HG03565 (cell line): Measurements from ENCODE around the gene RAB11FIP4.

ENCODE experiments used
- ATAC-seq: cut with Tn5 transposase; IDR thresholded peaks from one replicate; pipeline ENCODE4 v1.9.1; 2021; ENCODE audit warnings: mild to moderate bottlenecking, moderate library complexity; ENCODE audit not compliant: unreplicated experiment

The RAB11FIP4 gene

DNA sequence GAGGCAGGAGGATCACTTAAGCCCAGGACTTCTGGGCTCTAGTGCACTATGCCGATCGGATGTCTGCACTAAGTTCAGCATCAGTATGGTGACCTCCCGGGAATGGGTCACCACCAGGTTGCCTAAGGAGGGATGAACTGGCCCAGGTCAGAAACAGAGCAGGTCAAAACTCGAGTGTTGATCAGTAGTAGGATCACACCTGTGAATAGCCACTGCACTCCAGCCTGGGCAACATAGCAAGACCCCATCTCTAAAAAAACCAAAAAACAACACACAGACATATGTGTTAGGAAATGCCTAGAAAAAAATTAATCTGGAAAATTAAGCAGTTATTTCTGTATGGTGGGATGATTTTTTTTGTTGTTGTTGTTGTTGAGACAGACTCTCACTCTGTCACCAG is 127.0 kb downstream of the RAB11FIP4 start:
- ATAC-seq: no peak

DNA sequence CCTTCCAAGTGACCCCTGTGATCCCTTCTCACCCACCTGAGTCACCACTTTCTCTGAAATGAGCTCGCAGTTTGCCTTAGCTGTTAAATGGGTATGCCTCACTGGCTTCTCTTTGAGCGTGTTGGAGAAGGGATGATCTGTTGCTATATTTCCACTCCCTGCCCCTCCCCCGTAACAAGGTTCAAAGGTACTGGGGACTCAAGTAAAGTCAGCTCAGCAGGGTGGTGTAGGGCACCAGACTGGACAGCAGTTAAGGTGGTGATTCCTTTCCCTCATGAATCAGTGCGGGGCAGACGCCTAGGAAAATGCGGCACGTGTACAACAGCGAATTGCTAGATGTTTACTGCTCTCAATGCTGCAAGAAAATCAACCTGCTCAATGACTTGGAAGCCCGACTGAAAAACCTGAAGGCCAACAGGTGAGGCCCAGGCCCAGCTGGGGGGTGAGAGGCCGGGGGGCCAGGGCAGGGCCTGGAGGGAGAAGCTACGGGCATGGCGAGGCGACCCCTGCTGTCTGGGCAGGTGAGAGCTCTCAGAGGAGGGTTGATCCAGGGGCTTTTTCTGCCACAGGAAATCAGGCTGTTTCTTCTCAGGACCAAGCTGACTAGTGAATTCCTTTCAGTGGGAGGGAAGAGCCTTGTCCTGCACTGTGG is 130.3 kb downstream of the RAB11FIP4 start:
- no peak for ATAC-seq

DNA sequence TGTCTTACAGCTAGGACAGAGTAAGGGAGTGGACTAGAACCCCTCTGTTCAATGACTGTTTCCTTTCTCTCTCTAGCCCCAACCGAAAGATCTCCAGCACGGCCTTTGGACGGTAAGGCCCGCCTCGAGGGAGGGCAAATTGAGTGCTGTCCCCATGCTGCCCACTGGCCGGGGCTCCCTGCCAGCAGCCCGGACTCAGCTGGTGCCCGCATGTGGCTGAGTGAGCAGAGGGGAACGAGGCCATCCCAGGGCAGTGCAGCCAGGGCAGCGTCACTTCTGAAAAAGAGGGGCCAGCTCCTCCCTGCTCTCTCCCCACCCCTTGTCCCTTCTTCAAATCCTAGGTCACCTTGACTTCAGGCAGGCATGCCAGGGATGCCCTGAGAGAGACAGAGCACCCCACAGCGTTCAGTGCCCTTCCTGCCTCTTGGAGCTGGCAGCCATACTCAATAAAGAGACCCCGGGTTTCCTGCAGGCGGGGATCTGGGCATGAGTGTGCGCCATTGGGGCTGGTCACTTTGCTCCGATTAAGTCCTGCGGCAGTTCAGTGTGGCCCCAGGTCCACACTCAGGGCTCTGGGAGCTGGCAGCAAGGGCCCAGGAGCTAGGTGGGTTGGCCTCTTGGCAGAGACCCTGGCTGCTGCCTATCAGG is 130.9 kb downstream of the RAB11FIP4 start:
- no peak for ATAC-seq

DNA sequence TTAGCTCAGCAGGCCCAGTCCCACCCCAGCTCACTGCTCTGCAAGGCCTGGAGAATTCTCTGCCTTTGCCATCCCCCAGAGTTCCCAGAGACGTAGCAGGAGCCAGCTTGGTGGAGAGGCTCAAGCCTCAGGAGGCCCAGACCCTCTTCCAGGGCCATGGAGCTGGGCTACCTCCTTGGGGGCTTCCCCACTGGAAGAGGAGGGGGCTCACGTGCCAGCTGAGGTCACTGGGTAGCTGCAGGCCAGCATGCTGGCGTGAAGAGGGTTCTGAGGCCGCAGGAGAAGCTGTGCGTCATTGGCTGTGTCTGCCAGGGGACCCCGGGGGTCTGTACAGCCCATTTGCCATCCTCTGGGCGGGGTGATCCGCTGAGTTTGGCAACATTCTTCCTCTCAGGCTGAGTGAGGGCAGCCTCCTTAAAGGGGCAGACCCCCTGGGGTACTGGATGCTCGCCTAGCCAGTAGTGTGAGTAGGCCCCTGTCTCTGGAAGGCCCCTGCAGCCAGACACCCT is 131.6 kb downstream of the RAB11FIP4 start:
- ATAC-seq: no peak

DNA sequence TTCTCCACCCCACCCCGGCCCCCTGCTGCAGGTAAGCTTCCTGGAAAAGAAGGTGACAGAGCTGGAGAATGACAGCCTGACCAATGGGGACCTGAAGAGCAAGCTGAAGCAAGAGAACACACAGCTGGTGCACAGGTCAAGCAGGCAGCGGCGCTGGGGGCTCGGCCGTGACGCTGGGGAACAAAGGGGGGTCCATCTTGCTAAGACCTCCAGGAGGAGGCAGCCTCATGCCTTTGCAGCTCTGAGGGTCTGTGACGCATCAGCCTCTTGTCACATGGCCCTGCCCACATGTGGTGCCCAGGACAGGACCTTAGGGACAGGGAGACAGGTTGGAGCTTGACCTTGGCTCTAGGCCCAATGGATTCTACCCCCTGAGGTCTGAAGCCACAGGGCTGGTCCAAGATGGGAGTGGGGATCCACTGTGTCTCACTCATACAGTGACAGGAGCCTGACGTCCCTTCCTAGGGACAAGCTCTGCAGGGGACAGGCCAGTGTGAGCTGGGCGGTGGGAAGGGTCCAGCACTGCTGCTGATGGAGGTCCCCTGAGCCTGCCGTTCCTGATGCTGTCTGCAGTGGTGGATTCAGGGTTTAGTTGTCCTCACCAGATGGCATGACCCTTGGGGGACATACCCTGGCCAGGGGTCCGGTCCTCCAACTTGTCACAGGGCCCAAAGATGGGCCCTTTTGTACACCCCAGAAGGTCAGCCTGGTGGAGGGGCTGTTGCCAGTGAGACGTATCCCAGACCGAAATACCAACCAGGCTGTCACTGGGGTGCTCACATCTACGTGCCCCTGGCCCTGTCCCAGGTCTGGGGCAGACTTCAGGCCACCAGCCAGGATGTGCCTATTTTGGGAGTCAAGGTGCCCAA is 132.6 kb downstream of the RAB11FIP4 start:
- ATAC-seq: no peak

DNA sequence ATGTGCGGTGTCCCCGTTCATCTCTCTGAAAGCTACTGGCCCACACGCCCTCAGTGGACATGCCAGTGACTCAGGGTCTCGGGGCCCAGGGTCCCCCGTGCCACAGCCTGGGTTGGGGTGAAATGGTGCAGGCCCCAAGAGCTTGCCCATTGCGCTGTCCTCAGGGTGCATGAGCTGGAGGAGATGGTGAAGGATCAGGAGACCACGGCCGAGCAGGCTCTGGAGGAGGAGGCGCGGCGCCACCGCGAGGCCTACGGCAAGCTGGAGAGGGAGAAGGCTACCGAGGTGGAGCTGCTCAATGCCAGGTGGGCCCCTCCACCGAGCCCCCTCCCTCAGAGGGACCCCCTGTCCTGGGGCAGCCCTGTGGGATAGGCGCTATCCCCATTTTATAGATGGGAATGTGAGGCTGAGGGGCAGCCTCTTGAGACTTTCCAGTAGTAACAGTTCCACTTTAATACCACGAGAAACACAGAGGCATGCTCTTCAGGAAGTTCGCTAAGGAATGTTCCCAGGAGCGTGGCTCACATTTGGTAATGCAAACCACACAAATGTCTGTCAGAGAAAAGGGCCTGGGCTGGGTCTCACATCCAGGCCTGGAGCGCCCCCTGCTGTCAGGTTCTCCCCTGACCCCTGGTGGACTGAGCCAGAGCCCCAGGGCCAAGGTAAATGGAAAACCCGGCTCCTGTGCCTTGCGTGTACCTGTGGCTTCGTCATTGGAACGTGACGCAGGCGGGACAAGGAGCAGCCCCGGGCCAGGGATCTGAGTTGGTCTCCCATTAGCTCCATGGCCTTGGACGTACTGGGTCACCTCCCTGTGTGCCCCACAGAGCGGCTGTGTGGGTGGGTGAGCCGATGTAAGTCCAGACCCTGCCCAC is 133.7 kb downstream of the RAB11FIP4 start:
- ATAC-seq: no peak

DNA sequence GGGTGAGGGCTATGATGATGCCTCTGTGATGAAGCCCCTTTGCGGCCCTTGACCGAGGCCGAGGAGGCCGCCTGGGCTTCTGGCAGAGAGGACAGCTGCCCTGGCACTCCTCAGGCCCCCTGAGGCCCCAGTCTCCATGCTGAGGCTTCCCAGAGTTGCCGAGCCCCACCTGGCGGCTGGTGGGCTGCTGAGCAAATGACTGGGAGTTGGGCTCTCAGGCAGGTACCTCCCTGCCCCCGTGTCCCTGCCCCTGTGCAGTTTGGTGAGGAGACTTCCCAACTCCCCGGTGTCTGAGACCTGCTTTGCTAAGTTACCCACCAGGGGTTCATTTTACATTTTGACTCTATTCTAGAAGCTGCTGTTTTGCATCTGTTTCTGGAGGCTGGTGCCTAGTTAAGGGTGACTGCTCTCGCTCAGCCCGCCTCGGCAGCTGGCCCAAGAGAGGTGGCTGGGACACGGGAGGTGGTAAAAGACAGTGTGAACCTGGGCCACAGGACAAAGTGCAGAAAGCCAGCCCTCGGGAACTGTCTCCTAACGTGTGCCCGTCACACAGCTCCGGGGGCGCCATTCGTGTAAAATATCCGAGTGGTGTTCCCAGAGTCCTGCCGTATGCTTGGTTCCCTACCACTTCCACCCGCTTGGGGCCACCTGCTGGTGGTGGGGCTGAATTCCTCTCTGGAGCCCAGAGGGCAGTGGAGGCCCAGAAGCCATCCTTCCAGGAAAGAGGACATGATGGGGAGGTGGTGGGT is 134.5 kb downstream of the RAB11FIP4 start:
- no peak for ATAC-seq

DNA sequence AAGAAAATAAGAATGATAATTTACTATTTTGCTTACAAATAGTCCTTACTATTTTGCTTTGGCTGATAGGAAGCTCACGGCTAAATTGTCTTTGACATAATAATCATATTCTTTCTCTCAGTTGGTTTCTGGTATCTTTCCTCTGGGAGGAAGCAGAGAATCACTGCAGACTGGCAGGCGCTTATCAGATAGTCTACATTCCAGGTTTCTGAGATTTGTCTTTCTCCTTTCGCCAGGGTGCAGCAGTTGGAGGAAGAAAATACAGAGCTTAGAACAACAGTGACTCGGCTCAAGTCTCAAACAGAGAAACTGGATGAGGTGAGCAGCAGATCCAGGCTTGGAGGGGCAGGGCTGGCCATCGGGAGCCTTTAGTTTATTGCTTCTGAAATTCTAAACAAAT is 136.1 kb downstream of the RAB11FIP4 start:
- no peak for ATAC-seq

DNA sequence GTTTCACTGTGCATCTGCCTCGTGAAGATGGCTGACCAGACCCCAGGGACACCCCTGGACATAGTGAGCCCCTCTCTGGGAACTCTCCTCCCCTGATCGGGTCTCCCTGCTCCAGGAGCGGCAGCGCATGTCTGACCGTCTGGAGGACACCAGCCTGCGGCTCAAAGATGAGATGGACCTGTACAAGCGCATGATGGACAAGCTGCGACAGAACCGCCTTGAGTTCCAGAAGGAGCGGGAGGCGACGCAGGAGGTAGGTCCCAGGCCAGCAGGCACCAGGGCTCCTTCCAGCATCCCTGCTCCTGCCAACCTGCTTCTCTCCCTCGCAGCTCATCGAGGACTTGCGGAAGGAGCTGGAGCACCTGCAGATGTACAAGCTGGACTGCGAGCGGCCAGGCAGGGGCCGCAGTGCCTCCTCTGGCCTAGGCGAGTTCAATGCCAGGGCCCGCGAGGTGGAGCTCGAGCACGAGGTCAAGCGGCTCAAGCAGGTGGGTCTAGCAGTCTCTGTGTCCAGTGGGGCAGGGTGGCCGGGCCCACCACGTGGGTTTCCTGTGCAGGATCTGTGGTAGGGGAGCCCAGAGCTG is 136.9 kb downstream of the RAB11FIP4 start:
- ATAC-seq: no peak

DNA sequence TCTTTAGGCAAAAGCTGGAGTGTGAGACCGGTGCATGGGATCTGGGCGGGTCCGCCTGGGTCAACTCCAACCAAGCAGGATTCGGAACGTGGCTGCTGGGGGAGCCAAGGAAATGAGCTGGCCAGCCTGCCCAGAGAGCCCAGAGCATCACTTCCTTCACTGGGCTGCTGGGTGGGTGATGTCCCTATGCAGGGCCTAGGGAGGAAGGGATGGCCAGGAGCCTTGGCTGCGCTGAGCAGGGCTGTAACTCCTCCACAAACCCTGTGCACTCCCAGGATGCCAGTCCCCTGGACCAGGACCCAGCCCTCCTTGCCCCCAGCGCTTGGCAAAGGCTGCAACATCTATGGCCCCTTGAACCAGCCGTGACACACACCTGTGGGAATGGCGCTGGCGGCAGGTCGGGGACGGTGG is 138.4 kb downstream of the RAB11FIP4 start:
- no peak for ATAC-seq

DNA sequence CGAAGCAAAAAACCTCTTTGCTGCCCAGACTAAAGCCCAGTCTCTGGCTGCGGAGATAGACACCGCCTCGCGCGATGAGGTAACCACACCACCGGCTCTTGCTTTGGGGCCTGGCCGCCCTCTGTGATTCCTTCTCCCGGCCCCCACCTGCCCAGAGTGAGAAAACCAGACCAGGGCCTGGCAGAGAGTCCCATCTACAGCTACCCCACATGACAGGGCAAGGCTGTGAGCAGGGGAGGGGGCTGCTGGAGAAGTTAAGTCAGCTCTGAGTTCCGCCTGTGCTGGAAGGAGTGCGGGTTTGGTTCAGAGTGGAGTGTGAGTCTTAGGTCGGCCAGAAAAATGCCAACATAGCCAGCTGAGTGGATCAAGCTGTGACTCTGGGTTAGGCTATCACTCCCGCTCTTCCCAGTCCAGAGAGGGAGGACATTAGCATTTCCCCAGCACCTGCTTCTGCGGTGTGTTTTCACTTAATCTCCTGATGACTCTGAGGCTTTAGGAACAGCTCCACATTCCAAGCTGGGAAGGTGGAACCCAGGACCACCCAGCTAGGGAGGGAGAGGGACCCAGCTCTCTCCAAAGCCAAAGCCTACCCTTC is 139.0 kb downstream of the RAB11FIP4 start:
- ATAC-seq: no peak

DNA sequence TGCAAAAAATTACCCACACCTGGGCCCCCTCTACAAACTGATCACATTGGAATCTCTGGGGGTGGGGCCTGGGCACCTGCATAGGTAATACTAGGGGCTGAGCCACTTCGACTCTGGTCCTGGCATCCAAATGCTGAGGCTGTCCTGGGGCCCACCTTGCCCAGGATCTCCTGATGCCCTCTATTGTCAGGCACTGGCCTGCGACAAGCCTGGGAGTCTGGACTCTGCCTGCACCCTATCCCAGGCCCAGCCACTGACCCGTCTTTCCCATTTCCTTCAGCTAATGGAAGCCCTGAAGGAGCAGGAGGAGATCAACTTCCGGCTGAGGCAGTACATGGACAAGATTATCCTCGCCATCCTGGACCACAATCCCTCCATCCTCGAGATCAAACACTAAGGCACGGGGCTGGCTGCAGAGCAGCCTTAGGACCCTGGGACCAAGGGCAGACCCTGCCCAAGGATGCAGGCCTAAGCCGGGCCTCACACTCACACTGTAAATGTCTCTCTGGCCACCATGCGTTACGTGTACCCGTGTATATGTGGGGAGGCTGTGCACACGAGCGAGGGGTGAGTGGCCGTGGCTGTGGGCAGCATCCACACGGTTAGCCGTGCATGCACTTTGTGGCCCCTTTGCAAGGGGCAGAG is 140.0 kb downstream of the RAB11FIP4 start:
- no peak for ATAC-seq

DNA sequence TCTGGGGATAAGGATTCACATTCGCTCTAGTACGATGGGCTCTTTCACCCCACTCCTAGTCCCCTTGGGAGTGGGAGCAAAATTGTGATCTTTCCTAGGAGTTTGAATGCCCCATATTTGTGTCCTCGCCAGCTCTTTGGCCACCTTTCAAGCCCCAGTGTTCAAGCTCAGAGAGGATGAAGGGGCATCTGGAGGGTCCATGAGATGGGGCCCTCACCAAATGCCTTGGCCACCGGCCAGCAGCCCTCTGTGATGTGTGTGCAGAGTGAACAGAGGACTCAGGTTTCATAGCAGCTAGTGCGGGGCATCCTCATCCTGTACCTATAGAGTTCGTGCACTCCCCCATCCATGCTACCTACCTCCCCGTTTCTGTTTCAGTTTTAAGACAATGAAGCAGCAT is 140.6 kb downstream of the RAB11FIP4 start:
- ATAC-seq: no peak

DNA sequence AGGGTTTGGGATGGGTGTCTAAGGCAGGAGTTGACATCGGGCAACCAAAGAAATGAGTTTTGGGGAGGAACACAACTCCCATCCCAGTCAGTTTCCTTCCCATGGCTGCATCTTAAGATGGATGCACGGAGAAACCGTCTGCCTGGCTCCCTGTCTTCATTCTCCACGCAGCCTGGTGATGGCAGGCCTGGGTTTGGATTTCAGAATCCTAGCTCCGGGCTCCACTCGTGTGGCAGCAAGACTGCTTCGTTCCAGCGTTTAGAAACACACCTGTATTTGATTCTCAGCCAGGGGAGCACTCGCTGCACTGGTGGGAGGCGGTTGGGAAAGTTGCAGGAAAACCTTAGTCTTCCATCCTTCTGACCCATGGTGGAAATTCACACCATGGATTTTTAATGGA is 141.1 kb downstream of the RAB11FIP4 start:
- no peak for ATAC-seq

DNA sequence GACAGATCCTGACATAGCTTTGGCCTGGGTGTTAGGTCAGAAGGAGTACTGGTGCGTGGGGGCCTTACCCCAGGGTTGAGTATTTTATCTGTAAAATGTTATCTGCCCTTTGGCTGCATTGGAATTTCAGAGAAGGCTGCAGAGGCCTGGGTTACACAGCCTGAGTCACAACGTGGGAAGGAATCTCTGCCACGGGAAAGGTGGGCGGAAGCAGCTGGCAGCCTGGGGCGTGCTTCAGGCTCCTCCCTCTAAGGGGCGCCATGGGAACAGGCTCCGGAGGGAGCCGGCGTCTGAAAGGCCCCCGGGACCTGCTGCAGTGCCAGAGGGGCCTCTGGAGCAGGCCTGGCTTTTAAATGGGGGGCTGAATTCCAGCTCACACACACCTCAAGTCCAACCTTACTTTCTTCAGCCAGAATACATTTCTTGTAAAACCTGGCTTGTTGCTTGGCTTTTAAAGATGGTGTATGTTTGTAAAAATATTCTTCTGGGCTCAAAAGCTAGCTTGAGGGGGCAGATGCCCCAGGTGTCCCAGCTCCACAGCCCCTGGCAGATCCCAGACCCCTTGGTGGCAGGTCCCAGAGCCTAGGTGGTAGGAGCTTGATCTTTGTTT is 142.2 kb downstream of the RAB11FIP4 start:
- no peak for ATAC-seq

DNA sequence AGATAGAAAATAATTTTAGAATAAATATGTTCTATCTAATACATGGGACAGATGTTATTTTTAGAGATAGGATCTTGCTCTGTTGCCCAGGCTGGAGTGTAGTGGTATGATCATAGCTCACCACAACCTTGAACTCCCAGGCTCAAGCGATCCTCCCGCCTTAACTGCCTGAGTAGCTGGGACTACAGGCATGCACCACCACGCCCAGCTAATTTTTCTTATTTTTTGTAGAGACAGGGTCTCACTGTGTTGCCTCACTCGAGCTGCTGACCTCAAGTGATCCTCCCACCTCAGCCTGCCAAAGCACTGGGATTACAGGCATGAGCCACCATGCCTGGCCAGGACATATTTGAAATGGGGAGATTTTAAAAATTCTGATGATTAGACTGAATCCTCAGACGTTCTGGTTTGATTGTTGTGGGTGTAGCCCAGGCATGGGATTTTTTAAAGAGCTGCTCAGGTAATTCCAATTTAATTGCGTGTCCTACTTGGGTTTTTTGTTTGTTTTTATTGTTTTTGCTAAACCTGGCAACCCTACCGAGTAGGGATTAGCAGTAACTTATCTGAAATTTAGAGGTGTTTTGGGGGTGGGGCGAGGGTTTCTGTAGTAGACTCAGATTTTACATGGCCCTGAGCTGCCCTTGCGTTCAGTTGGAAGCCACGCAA is 142.9 kb downstream of the RAB11FIP4 start:
- no peak for ATAC-seq

DNA sequence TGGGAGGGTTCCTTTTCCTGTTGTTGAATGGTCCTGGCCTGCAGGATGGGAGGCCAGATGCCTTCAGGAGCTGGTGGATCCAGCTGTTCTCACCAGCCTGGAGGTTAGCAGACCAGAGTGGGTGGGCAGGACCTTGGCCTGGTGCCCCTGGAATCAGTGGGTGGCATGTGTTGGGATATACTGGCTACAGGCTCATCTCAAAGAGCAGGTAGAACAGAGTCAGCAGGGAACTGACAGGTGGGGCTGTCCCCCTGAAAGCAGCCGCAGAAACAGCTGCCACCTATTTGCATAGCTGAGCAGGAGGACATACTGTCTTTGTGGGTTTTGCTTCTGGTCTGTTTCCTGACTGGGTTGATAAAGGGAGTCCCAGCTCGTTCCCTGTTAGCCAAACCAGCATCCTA is 144.1 kb downstream of the RAB11FIP4 start:
- peak; percentile 70 for ATAC-seq

DNA sequence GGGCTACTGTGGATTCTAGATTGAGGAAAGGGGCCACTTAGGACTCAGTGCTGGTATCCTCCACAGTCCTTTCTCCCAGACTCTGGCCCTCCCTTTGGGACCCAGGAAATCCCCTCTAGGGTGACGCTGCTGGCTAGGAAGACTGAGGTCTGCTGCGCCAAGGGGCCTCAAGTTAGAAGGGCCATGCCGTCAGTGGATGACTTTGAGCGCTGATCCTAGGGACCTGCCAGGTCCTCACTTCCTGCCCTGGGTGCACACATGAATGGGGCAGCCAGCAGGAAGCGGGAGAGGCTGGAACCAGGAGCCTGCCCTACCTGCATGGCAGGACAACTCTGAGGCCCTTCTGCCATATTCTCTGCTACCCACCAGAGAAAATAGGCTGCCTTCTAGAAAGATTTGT is 145.0 kb downstream of the RAB11FIP4 start:
- ATAC-seq: no peak
